Right lobe of liver (tissue), 4 donors: Measurements from ENCODE around the gene GPC6.

Experiments used
- CTCF ChIP-seq, 4 donors: fragments of 200-600 bp in 3 of 4; fragments of 450-650 bp in 1 of 4; IDR thresholded peaks; one replicate each; pipeline versions ENCODE4 v1.5.1 to v1.8.0; 2016 to 2022; ENCODE audit warnings: antibody characterized with exemption in 4 of 4, mild to moderate bottlenecking in 2 of 4
- POLR2A ChIP-seq: fragments of 450-650 bp; IDR thresholded peaks from one replicate; pipeline ENCODE4 v1.6.1; 2017; ENCODE audit warnings: antibody characterized with exemption, mild to moderate bottlenecking
- donor health status: DM: no; HTN: no; CAD: no.
- donor health status: DM: no; HTN: no; CAD: no.
- donor health status: DM: no; HTN: yes; CAD: no.

- no peak for TF ChIP-seq POLR2A
- no peak for TF ChIP-seq CTCF (IDR thresholded peaks at IDR 0.05)
Observed at GRCh38 chr13:93339550-93339949, 112.9 kb downstream of the GPC6 start.
